ENCODE results near the gene LMAN2.
"Not testable (repeated sequence)": the region's sequence is repeated elsewhere in the genome, so short reads cannot be mapped to it uniquely, and the experiment has no call there.

LMAN2 gene

GRCh38 chr5:177378884-177379883 is 27.7 kb upstream of the LMAN2 start:
- no peak for DNase-seq

GRCh38 chr5:177377851-177378776 is 26.6 kb upstream of the LMAN2 start:
- DNase-seq: no peak

GRCh38 chr5:177376107-177376506 is 24.6 kb upstream of the LMAN2 start:
- no peak for DNase-seq

- not testable (repeated sequence) for DNase-seq
Observed at GRCh38 chr5:177375516-177375915, 24.0 kb upstream of the LMAN2 start.

- DNase-seq: no peak
Observed at GRCh38 chr5:177374211-177374610, 22.7 kb upstream of the LMAN2 start.

- DNase-seq: no peak
Observed at GRCh38 chr5:177373806-177374205, 22.3 kb upstream of the LMAN2 start.

- no peak for DNase-seq
Observed at GRCh38 chr5:177372910-177373309, 21.4 kb upstream of the LMAN2 start.

- no peak for DNase-seq
Observed at GRCh38 chr5:177372034-177372896, 20.8 kb upstream of the LMAN2 start.

GRCh38 chr5:177371120-177372033 is 19.9 kb upstream of the LMAN2 start:
- no peak for DNase-seq

- peak; percentile 90 for DNase-seq
Observed at GRCh38 chr5:177370488-177371119, 19.1 kb upstream of the LMAN2 start.

GRCh38 chr5:177369645-177370440 is 18.4 kb upstream of the LMAN2 start:
- DNase-seq: no peak

GRCh38 chr5:177368869-177369644 is 17.6 kb upstream of the LMAN2 start:
- no peak for DNase-seq

- peak; percentile 26 for DNase-seq
Observed at GRCh38 chr5:177367981-177368868, 16.8 kb upstream of the LMAN2 start.

GRCh38 chr5:177367323-177367848 is 15.9 kb upstream of the LMAN2 start:
- no peak for DNase-seq

GRCh38 chr5:177366528-177367322 is 15.3 kb upstream of the LMAN2 start:
- peak; percentile 94 for DNase-seq

GRCh38 chr5:177365845-177366527 is 14.5 kb upstream of the LMAN2 start:
- DNase-seq: no peak

All from left hindlimb (tissue), 1 donor.